GM13976 (cell line): ENCODE results near the gene TGFB2.

ENCODE experiments used
- DNase-seq: peaks from one replicate; pipeline ENCODE4 v3.0.0; 2012; ENCODE audit warnings: low spot score
- in situ Hi-C: fragments of 300-500 bp; cut with MboI; formaldehyde crosslinking; loops from one replicate; pipeline ENCODE4 v1.12.0; 2022; ENCODE audit warnings: low sequenced_read_pairs, mixed read lengths, inconsistent platforms; ENCODE audit not compliant: unreplicated experiment
- TF ChIP-seq, protein P1 (sequence below): IDR thresholded peaks from 2 replicates; pipeline ENCODE4 v1.5.1; 2012; ENCODE audit warnings: borderline replicate concordance, mild to moderate bottlenecking; ENCODE audit not compliant: insufficient read depth; ENCODE audit errors: extremely low read depth, missing control alignments, control extremely low read depth

The TGFB2 gene

DNA sequence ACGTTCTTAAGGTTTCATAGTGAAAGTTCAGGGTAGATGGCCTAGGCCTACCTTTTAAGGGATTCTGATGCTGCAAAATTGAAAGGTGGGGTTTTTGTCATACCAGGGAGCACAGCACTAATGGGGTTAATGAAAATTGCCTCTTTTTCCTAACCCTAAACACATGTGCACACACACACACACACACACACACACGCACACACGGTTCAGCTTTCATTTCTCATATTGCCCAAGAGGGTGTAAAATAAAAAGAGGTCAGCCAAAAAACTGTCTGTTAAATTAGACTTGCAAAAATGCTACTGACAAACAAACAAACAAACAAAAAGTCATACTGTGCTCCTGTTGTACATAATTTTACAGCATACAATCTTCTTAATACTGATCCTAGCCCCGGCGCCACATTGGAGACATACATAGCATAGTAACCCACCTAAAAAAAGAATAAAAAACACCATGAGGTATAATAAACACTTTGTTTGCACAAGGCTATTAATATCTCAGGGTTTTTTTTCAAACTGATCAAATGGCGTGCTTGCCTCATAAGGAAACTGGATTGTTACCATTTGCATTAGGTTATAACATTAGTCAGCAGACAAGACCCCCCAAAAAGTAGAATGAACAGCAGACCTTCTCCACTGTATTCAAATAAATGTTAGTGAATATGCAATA, 69.1 kb downstream of the TGFB2 start:
- in situ Hi-C loops = no loop called here
- TF ChIP-seq, protein P1, sequence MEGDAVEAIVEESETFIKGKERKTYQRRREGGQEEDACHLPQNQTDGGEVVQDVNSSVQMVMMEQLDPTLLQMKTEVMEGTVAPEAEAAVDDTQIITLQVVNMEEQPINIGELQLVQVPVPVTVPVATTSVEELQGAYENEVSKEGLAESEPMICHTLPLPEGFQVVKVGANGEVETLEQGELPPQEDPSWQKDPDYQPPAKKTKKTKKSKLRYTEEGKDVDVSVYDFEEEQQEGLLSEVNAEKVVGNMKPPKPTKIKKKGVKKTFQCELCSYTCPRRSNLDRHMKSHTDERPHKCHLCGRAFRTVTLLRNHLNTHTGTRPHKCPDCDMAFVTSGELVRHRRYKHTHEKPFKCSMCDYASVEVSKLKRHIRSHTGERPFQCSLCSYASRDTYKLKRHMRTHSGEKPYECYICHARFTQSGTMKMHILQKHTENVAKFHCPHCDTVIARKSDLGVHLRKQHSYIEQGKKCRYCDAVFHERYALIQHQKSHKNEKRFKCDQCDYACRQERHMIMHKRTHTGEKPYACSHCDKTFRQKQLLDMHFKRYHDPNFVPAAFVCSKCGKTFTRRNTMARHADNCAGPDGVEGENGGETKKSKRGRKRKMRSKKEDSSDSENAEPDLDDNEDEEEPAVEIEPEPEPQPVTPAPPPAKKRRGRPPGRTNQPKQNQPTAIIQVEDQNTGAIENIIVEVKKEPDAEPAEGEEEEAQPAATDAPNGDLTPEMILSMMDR = no peak
- DNase-seq = no peak

DNA sequence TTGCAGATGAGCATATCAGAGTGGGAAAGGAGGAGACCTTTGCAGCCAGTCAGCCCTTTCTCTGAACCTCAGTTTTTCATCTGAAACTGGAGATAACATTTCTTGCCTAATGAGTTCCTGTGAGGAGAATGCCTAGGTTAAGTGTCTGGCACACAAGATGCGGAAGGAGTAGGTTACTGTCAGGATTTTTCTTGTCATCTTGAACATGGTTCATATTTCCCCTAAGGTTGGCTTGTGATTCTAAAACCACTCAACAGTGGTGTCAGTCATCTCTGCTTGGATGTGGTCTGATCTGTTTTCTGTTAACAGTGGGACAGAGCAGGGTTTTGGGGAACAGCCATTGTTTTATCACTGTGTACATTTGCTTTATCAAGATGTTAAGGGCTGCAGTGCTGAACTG, 70.6 kb downstream of the TGFB2 start:
- DNase-seq = no peak
- TF ChIP-seq, protein P1 = no peak
- in situ Hi-C loops = no loop called here

DNA sequence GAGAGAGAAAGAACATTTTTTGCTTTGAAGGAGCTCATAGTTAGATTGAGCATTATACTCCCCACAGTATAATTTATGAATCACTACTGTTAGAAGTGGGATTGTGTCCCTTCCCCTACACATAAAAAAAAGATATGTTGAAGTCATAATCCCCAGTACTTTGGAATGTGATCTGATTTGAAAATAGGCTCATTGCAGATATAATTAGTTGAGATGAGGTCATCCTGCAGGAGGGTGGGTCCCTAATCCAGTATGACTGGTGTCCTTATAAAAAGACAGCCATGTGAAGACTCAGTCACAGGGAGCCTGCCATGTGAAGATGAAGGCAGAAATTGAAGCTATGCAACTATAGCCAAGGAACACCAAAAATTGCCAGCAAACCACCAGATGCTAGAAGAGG, 76.4 kb downstream of the TGFB2 start:
- DNase-seq = no peak
- in situ Hi-C loops = no loop called here
- TF ChIP-seq, protein P1 = no peak

DNA sequence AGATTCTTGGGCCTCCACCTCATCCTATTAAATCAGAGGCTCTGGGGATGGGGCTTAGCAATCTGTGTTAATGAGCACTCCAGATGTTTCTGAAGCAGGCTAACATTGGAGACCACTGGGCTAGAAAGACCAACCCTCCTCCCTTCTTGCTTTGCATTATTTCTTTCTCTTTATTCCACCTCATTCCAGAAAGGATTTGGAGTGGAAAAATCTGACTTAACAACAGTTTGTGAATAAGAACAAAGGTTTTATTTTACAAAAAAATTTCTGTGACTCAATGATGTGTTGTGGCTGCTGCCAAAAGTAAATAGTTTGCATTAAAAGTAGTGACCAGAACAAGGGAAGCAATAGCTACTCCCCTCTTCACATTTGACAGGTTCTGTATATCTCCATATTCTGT, 79.4 kb downstream of the TGFB2 start:
- TF ChIP-seq, protein P1 = no peak
- no peak for DNase-seq
- in situ Hi-C loops = no loop called here

DNA sequence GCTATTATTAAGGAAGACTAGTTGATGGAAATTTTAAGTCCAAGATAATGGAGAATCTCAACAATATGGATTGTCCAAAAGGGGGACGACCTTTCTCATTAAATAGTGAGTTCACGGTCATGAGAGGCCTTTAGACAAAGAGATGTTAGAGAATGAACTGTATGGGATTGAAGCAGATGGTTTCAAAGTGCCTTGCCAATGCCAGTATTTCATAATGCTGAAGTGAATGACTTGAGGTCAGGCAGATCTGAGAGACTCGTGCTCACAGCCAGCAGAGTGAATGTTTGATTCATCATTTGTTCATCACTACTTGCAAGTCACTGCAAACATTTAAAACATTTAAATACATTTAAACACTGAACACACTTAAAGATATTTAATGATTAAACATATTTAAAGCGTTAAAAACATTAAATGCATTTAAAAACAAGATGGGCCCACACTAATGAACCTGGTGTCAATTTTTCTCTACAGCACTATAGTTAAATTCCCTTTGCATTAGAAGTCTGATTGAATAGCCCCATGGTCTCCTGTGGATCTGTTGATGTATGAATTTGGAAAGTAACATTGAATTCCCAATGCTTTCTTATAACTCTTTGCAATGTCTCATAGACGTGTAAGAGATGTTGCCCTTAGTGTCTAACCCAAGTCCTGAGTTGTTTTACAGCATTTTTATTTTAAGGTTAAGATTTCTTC, 80.7 kb downstream of the TGFB2 start:
- TF ChIP-seq, protein P1 = no peak
- no peak for DNase-seq
- in situ Hi-C loops = no loop called here

DNA sequence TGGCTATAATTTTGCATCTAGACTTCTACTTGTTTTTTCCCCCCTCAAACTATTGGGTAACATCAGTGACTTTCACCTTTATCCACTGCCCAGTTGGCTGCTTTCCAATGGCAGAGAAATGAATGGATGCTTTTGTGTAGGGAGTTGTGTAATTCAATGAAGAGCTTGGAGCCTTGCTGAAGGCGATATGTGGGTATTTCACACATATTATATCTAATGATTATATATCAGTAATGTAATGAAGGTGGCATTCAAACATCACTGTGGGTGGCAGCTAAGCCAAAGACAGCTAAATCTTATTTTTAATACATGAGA, 81.2 kb downstream of the TGFB2 start:
- TF ChIP-seq, protein P1 = no peak
- DNase-seq = no peak
- in situ Hi-C loops = no loop called here
